Progenitor cell of endocrine pancreas (in vitro differentiated cells): ENCODE data around the gene SLC36A4. TPM values are rescaled to one million over a fixed set of nuclear protein-coding genes. Genes with fewer than 3 reads are reported as not detected.
"Not testable (repeated sequence)": the region's sequence is repeated elsewhere in the genome, so short reads cannot be mapped to it uniquely, and the experiment has no call there.

Source experiments
- DNase-seq: peaks from one replicate; pipeline ENCODE4 v3.0.0; 2021; ENCODE audit warnings: low spot score; ENCODE audit not compliant: unreplicated experiment
- H3K27ac Mint-ChIP-seq: 2 replicates; pipeline ENCODE4 v1.8.0; 2021; ENCODE audit warnings: mild to moderate bottlenecking, moderate library complexity, mixed read lengths
- H3K27me3 Mint-ChIP-seq: 2 replicates; pipeline ENCODE4 v1.8.0; 2021; ENCODE audit warnings: mixed read lengths
- H3K36me3 Mint-ChIP-seq: 2 replicates; pipeline ENCODE4 v1.8.0; 2022; ENCODE audit warnings: mixed read lengths; ENCODE audit not compliant: insufficient read depth
- H3K4me1 Mint-ChIP-seq: 2 replicates; pipeline ENCODE4 v1.8.0; 2021; ENCODE audit warnings: low read depth, mixed read lengths
- H3K4me3 Mint-ChIP-seq: 2 replicates; pipeline ENCODE4 v1.8.0; 2021; ENCODE audit warnings: low read depth, mild to moderate bottlenecking, moderate library complexity, mixed read lengths
- H3K9me3 Mint-ChIP-seq: 2 replicates; pipeline ENCODE4 v1.8.0; 2021; ENCODE audit warnings: low read depth, mixed read lengths
- CTCF ChIP-seq: fragments of 200-600 bp; sonication (generic); IDR thresholded peaks from one replicate; pipeline ENCODE4 v1.5.0; 2021; ENCODE audit warnings: antibody characterized with exemption, mild to moderate bottlenecking; ENCODE audit not compliant: unreplicated experiment
- long read RNA-seq: library from polyadenylated mRNA; unstranded; transcript quantifications from one replicate; pipeline ENCODE4 v2.0.0, GENCODE V29; 2020
- total RNA-seq: library from RNA; stranded (reverse); gene quantifications from 2 replicates; pipeline ENCODE4 v1.2.1, GENCODE V29; 2021

The SLC36A4 gene
- 36.4 and 38.5 TPM in 2 replicates for total RNA-seq
- long read RNA-seq, full-length matches to known transcripts, result 11 of 30 reads
- long read RNA-seq, partial matches to known transcripts, result 2 of 30 reads
- long read RNA-seq, other reads (novel, unspliced or antisense), result 17 of 30 reads

GRCh38 chr11:93197380-93198214 lies at the start of gene SLC36A4:
TSS of gene SLC36A4 (minus strand) at chr11:93197991. CDS start at chr11:93197832, 159 bp downstream.
- Mint-ChIP-seq H3K36me3 (peaks cover 1% of the 10 kb centered on the region), H3K27me3 (no peaks in the 10 kb centered on the region), H3K27ac (peak within 1 kb of the TSS; percentile 99), H3K9me3 (no peaks in the 10 kb centered on the region), H3K4me3 (peak within 1 kb of the TSS; percentile 98), H3K4me1 (peaks cover 8% of the 10 kb centered on the region)
- TF ChIP-seq CTCF, result no peak
- peak; percentile 86 for DNase-seq

- not testable (repeated sequence) for H3K27ac Mint-ChIP-seq, H3K4me3 Mint-ChIP-seq, H3K27me3 Mint-ChIP-seq, DNase-seq, H3K36me3 Mint-ChIP-seq, H3K9me3 Mint-ChIP-seq
- peaks cover 17% of the 10 kb centered on the region for H3K4me1 Mint-ChIP-seq
These were observed 49.0 kb upstream of the SLC36A4 start for GRCh38 chr11:93246790-93247189.

GRCh38 chr11:93244018-93244417 lies 46.2 kb upstream of the SLC36A4 start:
- Mint-ChIP-seq H3K9me3 (peaks cover 7% of the 10 kb centered on the region), H3K27me3 (no peaks in the 10 kb centered on the region), H3K4me1 (peaks cover 3% of the 10 kb centered on the region), H3K36me3 (peaks cover 2% of the 10 kb centered on the region), H3K27ac (no peak overlapping the region), H3K4me3 (no peak overlapping the region)
- TF ChIP-seq CTCF, result no peak
- no peak for DNase-seq

GRCh38 chr11:93239966-93240365 lies 42.2 kb upstream of the SLC36A4 start:
- no peak for DNase-seq
- no peak for TF ChIP-seq CTCF
- Mint-ChIP-seq H3K9me3 (peaks cover 5% of the 10 kb centered on the region), H3K4me3 (no peak overlapping the region), H3K36me3 (peaks cover 2% of the 10 kb centered on the region), H3K27ac (no peak overlapping the region), H3K4me1 (no peaks in the 10 kb centered on the region), H3K27me3 (peaks cover 11% of the 10 kb centered on the region)

GRCh38 chr11:93238956-93239355 lies 41.2 kb upstream of the SLC36A4 start:
- no peak for DNase-seq
- Mint-ChIP-seq H3K27ac (no peak overlapping the region), H3K36me3 (peaks cover 2% of the 10 kb centered on the region), H3K4me3 (no peak overlapping the region), H3K9me3 (peaks cover 4% of the 10 kb centered on the region), H3K27me3 (peaks cover 12% of the 10 kb centered on the region), H3K4me1 (no peaks in the 10 kb centered on the region)
- TF ChIP-seq CTCF, result no peak
